Body of pancreas (tissue), 4 donors: ENCODE data around the gene LPP. TPM values are rescaled to one million over a fixed set of nuclear protein-coding genes. Genes with fewer than 3 reads are reported as not detected.

Source experiments
- ATAC-seq: fragments of 150-250 bp; one replicate; pipeline ENCODE4 v1.9.1; 2016
- DNase-seq, 4 donors: peaks; one replicate each; pipeline ENCODE4 v3.0.0-alpha.2; 2019
- H3K27ac ChIP-seq, 4 donors: fragments of 200-600 bp; sonication (generic); 1 replicate in 3 of 4; 2 replicates in 1 of 4; pipeline versions ENCODE4 v1.5.1 to v1.6.1; 2016 to 2019; ENCODE audit warnings: mild to moderate bottlenecking in 1 of 4, mixed read lengths in 1 of 4, moderate library complexity in 1 of 4
- H3K27me3 ChIP-seq, 2 donors: fragments of 200-600 bp; sonication (generic); one replicate each; pipeline ENCODE4 v1.6.0; 2016; ENCODE audit warnings: mild to moderate bottlenecking in 1 of 2
- H3K36me3 ChIP-seq, 2 donors: fragments of 200-600 bp; sonication (generic); replicated peaks in 1 of 2; 2 replicates each; pipeline ENCODE4 v1.5.1; 2016; ENCODE audit warnings: low read depth in 2 of 2; ENCODE audit not compliant: insufficient read depth in 1 of 2
- H3K4me1 ChIP-seq: fragments of 200-600 bp; sonication (generic); one replicate; pipeline ENCODE4 v1.6.0; 2016
- H3K4me3 ChIP-seq, 2 donors: fragments of 200-600 bp; sonication (generic); 1 replicate in 1 of 2; 2 replicates in 1 of 2; pipeline ENCODE4 v1.5.1; 2016 to 2019
- H3K9me3 ChIP-seq, 3 donors: fragments of 200-600 bp; sonication (generic); 1 replicate in 2 of 3; 2 replicates in 1 of 3; pipeline ENCODE4 v1.5.1; 2016
- POLR2A ChIP-seq, 3 donors: fragments of 450-650 bp; IDR thresholded peaks; one replicate each; pipeline ENCODE4 v1.6.1; 2016; ENCODE audit warnings: antibody characterized with exemption in 3 of 3, mild to moderate bottlenecking in 2 of 3
- WGBS, 2 donors: methylation state at CpG; one replicate each; pipeline ENCODE4 v1.1.5; 2017; 5-methylcytosine and 5-hydroxymethylcytosine counted together
- intact Hi-C: fragments of 100-400 bp; cut with DNase I; formaldehyde crosslinking; loops from one replicate; pipeline ENCODE4 v1.15.1; 2023
- total RNA-seq, 2 donors: library from RNA; depleted of rRNA; stranded (reverse); fragments of >200 nt; gene quantifications; one replicate each; pipeline ENCODE4 v1.1.0, GENCODE V29; 2016
- TF ChIP-seq, protein P1 (sequence below), 7 experiments: fragments of 450-650 bp in 4 of 7; fragments of 200-600 bp in 3 of 7; sonication (generic) in 3 of 7; IDR thresholded peaks; one replicate each; pipeline ENCODE4 v1.5.1; 2016 to 2019; ENCODE audit warnings: antibody characterized with exemption in 7 of 7

The LPP gene
- total RNA-seq, 2 donors from 2014 or later, result 60.6 to 65.1 TPM

- 91 to 92% methylated on average over 4 of the region's 4 CpGs for WGBS, 2 donors
- H3K9me3 ChIP-seq, result no peaks in the 10 kb centered on the region
Measured at GRCh38 chr3:188749830-188750229, 595.9 kb downstream of the LPP start.

GRCh38 chr3:188750617-188751016 is 596.7 kb downstream of the LPP start:
- H3K27ac ChIP-seq, result no peak overlapping the region
- no peaks in the 10 kb centered on the region for H3K27me3 ChIP-seq
- no peak for ATAC-seq
- WGBS, 2 donors, result 74 to 86% methylated on average over 1 of the region's 1 CpG
- no peak for TF ChIP-seq POLR2A (IDR thresholded peaks at IDR 0.05)
- TF ChIP-seq, protein P1, sequence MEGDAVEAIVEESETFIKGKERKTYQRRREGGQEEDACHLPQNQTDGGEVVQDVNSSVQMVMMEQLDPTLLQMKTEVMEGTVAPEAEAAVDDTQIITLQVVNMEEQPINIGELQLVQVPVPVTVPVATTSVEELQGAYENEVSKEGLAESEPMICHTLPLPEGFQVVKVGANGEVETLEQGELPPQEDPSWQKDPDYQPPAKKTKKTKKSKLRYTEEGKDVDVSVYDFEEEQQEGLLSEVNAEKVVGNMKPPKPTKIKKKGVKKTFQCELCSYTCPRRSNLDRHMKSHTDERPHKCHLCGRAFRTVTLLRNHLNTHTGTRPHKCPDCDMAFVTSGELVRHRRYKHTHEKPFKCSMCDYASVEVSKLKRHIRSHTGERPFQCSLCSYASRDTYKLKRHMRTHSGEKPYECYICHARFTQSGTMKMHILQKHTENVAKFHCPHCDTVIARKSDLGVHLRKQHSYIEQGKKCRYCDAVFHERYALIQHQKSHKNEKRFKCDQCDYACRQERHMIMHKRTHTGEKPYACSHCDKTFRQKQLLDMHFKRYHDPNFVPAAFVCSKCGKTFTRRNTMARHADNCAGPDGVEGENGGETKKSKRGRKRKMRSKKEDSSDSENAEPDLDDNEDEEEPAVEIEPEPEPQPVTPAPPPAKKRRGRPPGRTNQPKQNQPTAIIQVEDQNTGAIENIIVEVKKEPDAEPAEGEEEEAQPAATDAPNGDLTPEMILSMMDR (IDR thresholded peaks at IDR 0.05), result no peak
- peaks cover 16% of the 10 kb centered on the region for H3K4me1 ChIP-seq
- no peaks in the 10 kb centered on the region for H3K36me3 ChIP-seq
- DNase-seq, result no peak
- intact Hi-C loops, result no loop called here
- no peak overlapping the region for H3K4me3 ChIP-seq
- no peaks in the 10 kb centered on the region for H3K9me3 ChIP-seq

More at GRCh38 chr3:188749830-188750229, 595.9 kb downstream of the LPP start:
- no peaks in the 10 kb centered on the region for H3K27me3 ChIP-seq
- H3K27ac ChIP-seq, result no peak overlapping the region
- peaks cover 16% of the 10 kb centered on the region for H3K4me1 ChIP-seq
- no peak for DNase-seq
- TF ChIP-seq, protein P1 (IDR thresholded peaks at IDR 0.05), result no peak
- no peak for ATAC-seq
- H3K36me3 ChIP-seq, result no peaks in the 10 kb centered on the region
- H3K4me3 ChIP-seq, result no peak overlapping the region
- intact Hi-C loops, result no loop called here

DNA sequence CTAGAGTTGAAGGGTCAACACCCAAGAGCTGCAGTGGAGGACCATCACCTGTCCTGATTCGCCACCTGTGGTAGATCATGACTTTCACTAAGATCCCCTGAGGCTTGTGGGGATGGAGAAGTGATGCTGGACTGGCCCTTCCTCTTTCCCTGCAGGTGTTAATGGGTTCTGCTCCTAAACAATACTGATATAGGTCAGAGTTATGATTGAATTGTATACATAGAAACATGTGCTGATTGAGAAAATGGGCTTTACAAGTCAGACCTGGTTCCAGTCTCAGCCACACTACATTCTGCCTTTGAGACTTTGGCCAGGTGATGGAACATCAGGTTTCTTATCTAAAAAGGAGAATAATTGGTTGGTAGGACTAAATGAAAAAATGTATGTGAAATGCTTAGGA is 598.9 kb downstream of the LPP start:
- Histone ChIP-seq H3K36me3 (no peaks in the 10 kb centered on the region), H3K4me3 (no peak overlapping the region), H3K27me3 (no peaks in the 10 kb centered on the region), H3K9me3 (no peaks in the 10 kb centered on the region), H3K27ac (no peak overlapping the region), H3K4me1 (peaks cover 6% of the 10 kb centered on the region)
- DNase-seq, result no peak
- ATAC-seq, result no peak
- intact Hi-C loops, result no loop called here
- 100% methylated on average over 1 of the region's 1 CpG for WGBS, 2 donors
- TF ChIP-seq POLR2A (IDR thresholded peaks at IDR 0.05), result no peak

GRCh38 chr3:188754267-188754666 is 600.3 kb downstream of the LPP start:
- Histone ChIP-seq H3K36me3 (no peaks in the 10 kb centered on the region), H3K4me1 (peaks cover 6% of the 10 kb centered on the region), H3K9me3 (no peaks in the 10 kb centered on the region), H3K4me3 (no peak overlapping the region), H3K27me3 (no peaks in the 10 kb centered on the region), H3K27ac (no peak overlapping the region)
- 96% methylated on average over 5 of the region's 5 CpGs for WGBS, 2 donors
- DNase-seq, result no peak
- intact Hi-C loops, result no loop called here
- no peak for TF ChIP-seq POLR2A (IDR thresholded peaks at IDR 0.05)
- TF ChIP-seq, protein P1 (IDR thresholded peaks at IDR 0.05), result no peak
- ATAC-seq, result no peak

DNA sequence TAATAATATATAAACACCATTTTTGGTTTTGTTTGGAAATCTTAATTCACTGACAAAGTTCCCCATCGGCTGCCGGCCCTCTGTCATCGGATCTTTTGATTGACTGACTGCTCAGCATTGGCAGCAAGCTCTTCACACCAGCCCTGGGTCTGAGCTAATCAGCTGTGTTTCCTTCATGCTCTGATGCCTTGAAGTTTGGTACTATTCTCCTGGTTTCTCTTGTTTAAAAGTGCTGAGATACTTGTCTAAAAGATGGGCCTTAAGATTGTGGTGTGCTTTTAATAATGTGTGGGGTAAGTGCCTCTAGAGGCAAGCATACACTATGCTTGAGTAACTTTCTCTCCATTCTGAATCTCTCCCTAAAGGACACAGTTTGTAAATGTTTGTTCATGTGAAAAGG is 602.3 kb downstream of the LPP start:
- DNase-seq (no peak), ATAC-seq (no peak)
- TF ChIP-seq, protein P1 (IDR thresholded peaks at IDR 0.05), result no peak
- intact Hi-C loops, result no loop called here
- no peaks in the 10 kb centered on the region for H3K27me3 ChIP-seq
- no peaks in the 10 kb centered on the region for H3K9me3 ChIP-seq
- H3K27ac ChIP-seq, result no peak overlapping the region
- no peaks in the 10 kb centered on the region for H3K36me3 ChIP-seq
- no peaks in the 10 kb centered on the region for H3K4me1 ChIP-seq
- 93 to 99% methylated on average over 3 of the region's 3 CpGs for WGBS, 2 donors
- no peak overlapping the region for H3K4me3 ChIP-seq
